ENCODE measurements around the gene PLA2G4A.

The PLA2G4A gene

DNA sequence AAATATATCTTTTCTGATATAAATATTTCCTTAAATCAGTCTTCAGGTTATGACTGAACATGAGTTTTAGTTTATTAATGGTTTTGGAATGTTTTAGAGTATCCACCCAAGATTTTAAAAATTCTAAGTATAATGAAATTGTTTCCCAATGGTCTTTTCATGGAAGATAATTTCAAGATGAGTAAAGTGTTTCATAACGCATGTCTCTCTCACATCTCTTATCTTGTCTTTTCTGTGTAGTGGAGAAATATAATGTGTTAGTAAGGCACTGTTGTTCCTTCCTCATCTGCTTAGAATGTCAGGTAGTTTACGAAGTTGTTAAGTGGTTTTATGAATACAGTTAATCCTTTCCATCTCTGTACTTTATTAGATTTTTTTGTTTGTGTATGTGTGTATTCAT lies 49.6 kb downstream of the PLA2G4A start:
- TF ChIP-seq, protein P1, sequence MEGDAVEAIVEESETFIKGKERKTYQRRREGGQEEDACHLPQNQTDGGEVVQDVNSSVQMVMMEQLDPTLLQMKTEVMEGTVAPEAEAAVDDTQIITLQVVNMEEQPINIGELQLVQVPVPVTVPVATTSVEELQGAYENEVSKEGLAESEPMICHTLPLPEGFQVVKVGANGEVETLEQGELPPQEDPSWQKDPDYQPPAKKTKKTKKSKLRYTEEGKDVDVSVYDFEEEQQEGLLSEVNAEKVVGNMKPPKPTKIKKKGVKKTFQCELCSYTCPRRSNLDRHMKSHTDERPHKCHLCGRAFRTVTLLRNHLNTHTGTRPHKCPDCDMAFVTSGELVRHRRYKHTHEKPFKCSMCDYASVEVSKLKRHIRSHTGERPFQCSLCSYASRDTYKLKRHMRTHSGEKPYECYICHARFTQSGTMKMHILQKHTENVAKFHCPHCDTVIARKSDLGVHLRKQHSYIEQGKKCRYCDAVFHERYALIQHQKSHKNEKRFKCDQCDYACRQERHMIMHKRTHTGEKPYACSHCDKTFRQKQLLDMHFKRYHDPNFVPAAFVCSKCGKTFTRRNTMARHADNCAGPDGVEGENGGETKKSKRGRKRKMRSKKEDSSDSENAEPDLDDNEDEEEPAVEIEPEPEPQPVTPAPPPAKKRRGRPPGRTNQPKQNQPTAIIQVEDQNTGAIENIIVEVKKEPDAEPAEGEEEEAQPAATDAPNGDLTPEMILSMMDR (IDR thresholded peaks at IDR 0.05; ENCODE audit: low read length) = no peak
- no peak for TF ChIP-seq EZH2 (IDR thresholded peaks at IDR 0.05; ENCODE audit: borderline replicate concordance, low read length)
- no peak overlapping the region for H3K4me2 ChIP-seq (ENCODE audit: low read length)
- no peak overlapping the region for H3K27ac ChIP-seq (ENCODE audit: low read depth, low read length, poor library complexity, severe bottlenecking)
- no peaks in the 10 kb centered on the region for H3K36me3 ChIP-seq (ENCODE audit: insufficient read depth, low read length)
- H3K4me1 ChIP-seq (ENCODE audit: insufficient read depth, low read length, severe bottlenecking) = no peaks in the 10 kb centered on the region
- H3F3A ChIP-seq (ENCODE audit: insufficient read depth, low read length) = no peaks in the 10 kb centered on the region
- H2AFZ ChIP-seq (ENCODE audit: low read length) = no peak overlapping the region
- no peak overlapping the region for H3K9ac ChIP-seq (ENCODE audit: low read length)
- no peak overlapping the region for H3K4me3 ChIP-seq (ENCODE audit: low read depth, low read length, poor library complexity, severe bottlenecking)
- H3K9me2 ChIP-seq (ENCODE audit: low read depth, low read length) = no peaks in the 10 kb centered on the region
- no peaks in the 10 kb centered on the region for H3K79me2 ChIP-seq (ENCODE audit: insufficient read depth, low read length)
- H4K20me1 ChIP-seq (ENCODE audit: insufficient read depth, low read length) = no peaks in the 10 kb centered on the region
- H3K9me3 ChIP-seq (ENCODE audit: low read length) = no peaks in the 10 kb centered on the region
- no peaks in the 10 kb centered on the region for H3K27me3 ChIP-seq (ENCODE audit: insufficient read depth, low read length)

GRCh38 chr1:186880982-186881381 lies 52.2 kb downstream of the PLA2G4A start:
- no peak overlapping the region for H2AFZ ChIP-seq (ENCODE audit: low read length)

GRCh38 chr1:186882372-186883134 lies 53.8 kb downstream of the PLA2G4A start:
- Histone ChIP-seq H4K20me1 (ENCODE audit: insufficient read depth, low read length) (no peaks in the 10 kb centered on the region), H3K9ac (ENCODE audit: low read length) (no peak overlapping the region), H3K27me3 (ENCODE audit: insufficient read depth, low read length) (no peaks in the 10 kb centered on the region), H3K4me1 (ENCODE audit: insufficient read depth, low read length, severe bottlenecking) (no peaks in the 10 kb centered on the region), H3K79me2 (ENCODE audit: insufficient read depth, low read length) (no peaks in the 10 kb centered on the region), H3F3A (ENCODE audit: insufficient read depth, low read length) (no peaks in the 10 kb centered on the region), H3K27ac (ENCODE audit: low read depth, low read length, poor library complexity, severe bottlenecking) (no peak overlapping the region), H3K9me3 (ENCODE audit: low read length) (no peaks in the 10 kb centered on the region), H3K4me2 (ENCODE audit: low read length) (no peak overlapping the region), H3K36me3 (ENCODE audit: insufficient read depth, low read length) (no peaks in the 10 kb centered on the region), H2AFZ (ENCODE audit: low read length) (no peak overlapping the region), H3K9me2 (ENCODE audit: low read depth, low read length) (no peaks in the 10 kb centered on the region), H3K4me3 (ENCODE audit: low read depth, low read length, poor library complexity, severe bottlenecking) (no peak overlapping the region)
- TF ChIP-seq EZH2 (IDR thresholded peaks at IDR 0.05; ENCODE audit: borderline replicate concordance, low read length) = no peak
- TF ChIP-seq, protein P1 (IDR thresholded peaks at IDR 0.05; ENCODE audit: low read length) = no peak

More at GRCh38 chr1:186880982-186881381, 52.2 kb downstream of the PLA2G4A start:
- Histone ChIP-seq H3K9ac (ENCODE audit: low read length) (no peak overlapping the region), H3K4me3 (ENCODE audit: low read depth, low read length, poor library complexity, severe bottlenecking) (no peak overlapping the region), H3F3A (ENCODE audit: insufficient read depth, low read length) (no peaks in the 10 kb centered on the region), H3K9me3 (ENCODE audit: low read length) (no peaks in the 10 kb centered on the region), H3K27ac (ENCODE audit: low read depth, low read length, poor library complexity, severe bottlenecking) (no peak overlapping the region), H4K20me1 (ENCODE audit: insufficient read depth, low read length) (no peaks in the 10 kb centered on the region), H3K36me3 (ENCODE audit: insufficient read depth, low read length) (no peaks in the 10 kb centered on the region), H3K27me3 (ENCODE audit: insufficient read depth, low read length) (no peaks in the 10 kb centered on the region), H3K79me2 (ENCODE audit: insufficient read depth, low read length) (no peaks in the 10 kb centered on the region), H3K9me2 (ENCODE audit: low read depth, low read length) (no peaks in the 10 kb centered on the region), H3K4me1 (ENCODE audit: insufficient read depth, low read length, severe bottlenecking) (no peaks in the 10 kb centered on the region), H3K4me2 (ENCODE audit: low read length) (no peak overlapping the region)
- TF ChIP-seq, protein P1 (IDR thresholded peaks at IDR 0.05; ENCODE audit: low read length) = no peak
- TF ChIP-seq EZH2 (IDR thresholded peaks at IDR 0.05; ENCODE audit: borderline replicate concordance, low read length) = no peak

Measured in OCI-LY1 (cell line).